OCI-LY7 (cell line): ENCODE results near the gene LAYN. TPM values are rescaled to one million over a fixed set of nuclear protein-coding genes. Genes with fewer than 3 reads are reported as not detected.
A peak's percentile ranks its signal among the peaks of the same experiment; 100 is the strongest.

ENCODE experiments used
- BruUV-seq: library from RNA; stranded (reverse); fragments of 400-500 nt; replicated peaks from 2 replicates; lab custom pipeline; 2021; lab: Mats Ljungman, UMichigan
- CTCF ChIA-PET: fragments of 300-600 bp; sonication (Branson Sonifier 250); formaldehyde crosslinking; loops from one replicate; lab custom pipeline; 2022; ENCODE audit warnings: antibody characterized with exemption; ENCODE audit not compliant: unreplicated experiment; lab: Charles Lee
- POLR2A ChIA-PET: fragments of 300-600 bp; sonication (Branson Sonifier 250); formaldehyde crosslinking; loops from one replicate; lab custom pipeline; 2022; ENCODE audit warnings: antibody characterized with exemption; lab: Charles Lee
- DNase-seq: peaks from one replicate; pipeline ENCODE4 v3.0.0-alpha.2; 2015; ENCODE audit warnings: low spot score
- H2AFZ ChIP-seq: fragments of 200-600 bp; sonication (generic), shearing (Covaris generic); 2 replicates; pipeline ENCODE4 v1.6.1; 2014; ENCODE audit warnings: mild to moderate bottlenecking, antibody characterized with exemption, low read length, moderate library complexity
- H3K27ac ChIP-seq: fragments of 200-600 bp; sonication (generic); 2 replicates; pipeline ENCODE4 v1.5.1; 2014; ENCODE audit warnings: mixed run types, low read depth, mild to moderate bottlenecking, moderate library complexity, low read length, inconsistent platforms; ENCODE audit not compliant: poor library complexity, severe bottlenecking
- H3K36me3 ChIP-seq: fragments of 200-600 bp; sonication (generic); 2 replicates; pipeline ENCODE4 v1.6.1; 2014; ENCODE audit warnings: mild to moderate bottlenecking, antibody characterized with exemption, low read length, moderate library complexity, mixed read lengths; ENCODE audit not compliant: insufficient read depth
- H3K4me1 ChIP-seq: fragments of 200-600 bp; sonication (generic); 2 replicates; pipeline ENCODE4 v1.5.1; 2014; ENCODE audit warnings: mild to moderate bottlenecking, low read length; ENCODE audit not compliant: insufficient read depth, poor library complexity, severe bottlenecking
- H3K4me2 ChIP-seq: fragments of 200-600 bp; sonication (generic); 2 replicates; pipeline ENCODE4 v1.6.1; 2014; ENCODE audit warnings: mild to moderate bottlenecking, low read length
- H3K4me3 ChIP-seq: fragments of 200-600 bp; sonication (generic); 2 replicates; pipeline ENCODE4 v1.5.1; 2014; ENCODE audit warnings: mild to moderate bottlenecking, low read depth, low read length; ENCODE audit not compliant: poor library complexity, severe bottlenecking
- H3K79me2 ChIP-seq: fragments of 200-600 bp; sonication (generic); 2 replicates; pipeline ENCODE4 v1.6.1; 2016; ENCODE audit warnings: low read depth, mild to moderate bottlenecking, low read length, moderate library complexity, mixed read lengths; ENCODE audit not compliant: insufficient read depth
- H3K9me2 ChIP-seq: fragments of 200-600 bp; sonication (generic); 2 replicates; pipeline ENCODE4 v1.6.1; 2016; ENCODE audit warnings: mild to moderate bottlenecking, low read length, mixed read lengths; ENCODE audit not compliant: insufficient read depth
- H3K9me3 ChIP-seq: fragments of 200-600 bp; sonication (generic); 2 replicates; pipeline ENCODE4 v1.6.1; 2014; ENCODE audit warnings: mild to moderate bottlenecking, mixed run types, low read length, mixed read lengths
- H4K20me1 ChIP-seq: fragments of 200-600 bp; sonication (generic); 2 replicates; pipeline ENCODE4 v1.6.1; 2014; ENCODE audit warnings: mild to moderate bottlenecking, antibody characterized with exemption, low read length, moderate library complexity, mixed read lengths; ENCODE audit not compliant: insufficient read depth
- CTCF ChIP-seq: fragments of 200-600 bp; sonication (generic); conservative IDR thresholded peaks from 2 replicates; pipeline ENCODE4 v1.5.1; 2014; ENCODE audit warnings: mild to moderate bottlenecking, antibody characterized with exemption, low read length, moderate library complexity, mixed read lengths
- EZH2phosphoT487 ChIP-seq: fragments of 200-600 bp; sonication (generic); IDR thresholded peaks from 2 replicates; pipeline ENCODE4 v1.6.1; 2018; ENCODE audit warnings: low read depth, borderline replicate concordance, mild to moderate bottlenecking, mixed run types, antibody characterized with exemption, low read length, moderate library complexity, mixed read lengths
- intact Hi-C: fragments of 100-400 bp; cut with micrococcal nuclease; formaldehyde crosslinking; loops from one replicate; pipeline ENCODE4 v1.10.0; 2022; ENCODE audit not compliant: unreplicated experiment
- total RNA-seq, 2 experiments: library from RNA; depleted of rRNA in 1 of 2; stranded (reverse); fragments of >200 nt in 1 of 2; shearing (Covaris generic) in 1 of 2; gene quantifications; 2 replicates each; pipeline ENCODE4 v1.2.3, GENCODE V29; 2014 to 2022

The LAYN gene
- total RNA-seq, 2 experiments from 2014 or later: not detected

- H3K27ac ChIP-seq: no peak overlapping the region
- BruUV-seq: no TSS peak
- H4K20me1 ChIP-seq: no peaks in the 10 kb centered on the region
- H3K79me2 ChIP-seq: no peaks in the 10 kb centered on the region
- intact Hi-C loops: no loop called here
- H3K4me2 ChIP-seq: peak overlapping the region; percentile 9; the same call in 1 of the 2 replicates
- H3K9me2 ChIP-seq: no peaks in the 10 kb centered on the region
- ChIA-PET CTCF (interaction anchor here (0.8 to 1.2 kb wide), 2 partner anchors 19 to 183 kb away, joined by 3 read pairs; no protein-coding TSS in a partner anchor), POLR2A (interaction anchor here (0.8 to 1.8 kb wide), 4 partner anchors 9 to 186 kb away, joined by 4 to 9 read pairs (median 4); no protein-coding TSS in a partner anchor)
- H3K4me3 ChIP-seq: no peak overlapping the region
- peaks cover 6% of the 10 kb centered on the region; the same call in 1 of the 2 replicates for H3K9me3 ChIP-seq
- H3K36me3 ChIP-seq: no peaks in the 10 kb centered on the region
- TF ChIP-seq EZH2phosphoT487 (no peak), CTCF (no peak)
- H3K4me1 ChIP-seq: peaks cover 11% of the 10 kb centered on the region
- peak; percentile 47 for DNase-seq
- H2AFZ ChIP-seq: peak overlapping the region; percentile 67
Measured at GRCh38 chr11:111591187-111591960, 50.9 kb downstream of the LAYN start.

GRCh38 chr11:111592491-111592890, 52.0 kb downstream of the LAYN start:
- ChIA-PET CTCF (no interaction called here), POLR2A (interaction anchor here (0.7 to 1.1 kb wide), 2 partner anchors 105 to 152 kb away, joined by 3 read pairs; no protein-coding TSS in a partner anchor)
- Histone ChIP-seq H3K4me2 (no peak overlapping the region), H3K36me3 (no peaks in the 10 kb centered on the region), H2AFZ (no peak overlapping the region), H3K79me2 (no peaks in the 10 kb centered on the region), H4K20me1 (no peaks in the 10 kb centered on the region), H3K9me3 (peaks cover 6% of the 10 kb centered on the region; the same call in 1 of the 2 replicates), H3K4me1 (peaks cover 11% of the 10 kb centered on the region), H3K27ac (no peak overlapping the region), H3K9me2 (no peaks in the 10 kb centered on the region), H3K4me3 (no peak overlapping the region)
- intact Hi-C loops: no loop called here
- TF ChIP-seq CTCF (no peak), EZH2phosphoT487 (no peak)
- BruUV-seq: no TSS peak
- no peak for DNase-seq
